ENCODE measurements around the gene NPR1.
A peak's percentile ranks its signal among the peaks of the same experiment; 100 is the strongest.
"Not testable (repeated sequence)": the region's sequence is repeated elsewhere in the genome, so short reads cannot be mapped to it uniquely, and the experiment has no call there.

The NPR1 gene

GRCh38 chr1:153651771-153652170, 26.7 kb upstream of the NPR1 start:
- DNase-seq: no peak

GRCh38 chr1:153652805-153653500, 25.5 kb upstream of the NPR1 start:
- peak; percentile 15 for DNase-seq

GRCh38 chr1:153655333-153655732, 23.2 kb upstream of the NPR1 start:
- no peak for DNase-seq

GRCh38 chr1:153658400-153659174, 19.9 kb upstream of the NPR1 start, which contains the start of gene SNAPIN:
SNAPIN (plus strand) TSS chr1:153658703; CDS start chr1:153658744, 41 bp downstream.
- peak; percentile 97 for DNase-seq

- no peak for DNase-seq
Observed at GRCh38 chr1:153659175-153659534, 19.3 kb upstream of the NPR1 start.

- no peak for DNase-seq
Observed at GRCh38 chr1:153659656-153660055, 18.8 kb upstream of the NPR1 start.

GRCh38 chr1:153661111-153661708, 17.3 kb upstream of the NPR1 start:
- DNase-seq: no peak

- DNase-seq: no peak
Observed at GRCh38 chr1:153662269-153662668, 16.2 kb upstream of the NPR1 start.

- no peak for DNase-seq
Observed at GRCh38 chr1:153663211-153663610, 15.3 kb upstream of the NPR1 start.

- DNase-seq: no peak
Observed at GRCh38 chr1:153667439-153667838, 11.0 kb upstream of the NPR1 start.

- DNase-seq: not testable (repeated sequence)
Observed at GRCh38 chr1:153668672-153669071, 9.8 kb upstream of the NPR1 start.

GRCh38 chr1:153669606-153670005, 8.9 kb upstream of the NPR1 start:
- no peak for DNase-seq

- DNase-seq: no peak
Observed at GRCh38 chr1:153670257-153670858, 8.1 kb upstream of the NPR1 start.

- peak; percentile 100 for DNase-seq
Observed at GRCh38 chr1:153670859-153671627, 7.4 kb upstream of the NPR1 start, which contains the start of gene ILF2. ILF2 (minus strand) TSS chr1:153670993; CDS start chr1:153670922, 71 bp downstream.

GRCh38 chr1:153671628-153672353, 6.7 kb upstream of the NPR1 start:
- DNase-seq: peak; percentile 67

- DNase-seq: no peak
Observed at GRCh38 chr1:153673511-153673910, 5.0 kb upstream of the NPR1 start.

- peak; percentile 76 for DNase-seq
Observed at GRCh38 chr1:153677718-153678518, 570 bp upstream of the NPR1 start.

GRCh38 chr1:153679337-153680119, 1.0 kb downstream of the NPR1 start:
- DNase-seq: peak; percentile 52

GRCh38 chr1:153680120-153680403, 1.6 kb downstream of the NPR1 start:
- DNase-seq: no peak

- no peak for DNase-seq
Observed at GRCh38 chr1:153682730-153683129, 4.2 kb downstream of the NPR1 start.

Data from hematopoietic multipotent progenitor cell treated with erythropoietin and hydrocortisone succinate and interleukin-3 and kit ligand, for 4 days (in vitro differentiated cells).